Retinal pigment epithelial cell (primary cell): ENCODE measurements around the gene RRP9.

ENCODE experiments used
- DNase-seq: peaks from one replicate; pipeline ENCODE4 v3.0.0-alpha.2; 2010; ENCODE audit warnings: low read depth
- H3K4me3 ChIP-seq: 2 replicates; pipeline ENCODE4 v1.5.1; 2011; ENCODE audit warnings: mild to moderate bottlenecking, low read length, control low read depth, moderate library complexity
- TF ChIP-seq, protein P1 (sequence below): conservative IDR thresholded peaks from 2 replicates; pipeline ENCODE4 v1.5.1; 2011; ENCODE audit warnings: low read depth, low read length, control low read depth, inconsistent platforms

Gene RRP9

DNA sequence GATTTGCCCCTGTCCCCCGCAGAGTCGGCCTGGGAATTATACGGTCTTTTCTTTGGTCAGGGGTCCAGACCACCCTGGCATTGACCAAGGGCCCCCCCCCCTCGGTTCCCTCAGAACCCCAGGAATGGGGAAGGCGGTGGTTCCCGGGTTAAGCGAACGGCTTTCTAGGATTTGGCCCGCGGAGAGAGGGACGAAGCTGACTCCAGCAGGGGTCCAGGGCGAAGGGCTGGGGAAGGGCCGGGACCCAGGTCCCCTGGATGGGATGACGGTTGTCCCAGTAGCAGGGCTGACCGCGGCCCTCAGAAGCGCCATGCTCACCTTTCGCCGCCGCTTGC, 274 bp downstream of the RRP9 start:
- no peak for DNase-seq
- TF ChIP-seq, protein P1, sequence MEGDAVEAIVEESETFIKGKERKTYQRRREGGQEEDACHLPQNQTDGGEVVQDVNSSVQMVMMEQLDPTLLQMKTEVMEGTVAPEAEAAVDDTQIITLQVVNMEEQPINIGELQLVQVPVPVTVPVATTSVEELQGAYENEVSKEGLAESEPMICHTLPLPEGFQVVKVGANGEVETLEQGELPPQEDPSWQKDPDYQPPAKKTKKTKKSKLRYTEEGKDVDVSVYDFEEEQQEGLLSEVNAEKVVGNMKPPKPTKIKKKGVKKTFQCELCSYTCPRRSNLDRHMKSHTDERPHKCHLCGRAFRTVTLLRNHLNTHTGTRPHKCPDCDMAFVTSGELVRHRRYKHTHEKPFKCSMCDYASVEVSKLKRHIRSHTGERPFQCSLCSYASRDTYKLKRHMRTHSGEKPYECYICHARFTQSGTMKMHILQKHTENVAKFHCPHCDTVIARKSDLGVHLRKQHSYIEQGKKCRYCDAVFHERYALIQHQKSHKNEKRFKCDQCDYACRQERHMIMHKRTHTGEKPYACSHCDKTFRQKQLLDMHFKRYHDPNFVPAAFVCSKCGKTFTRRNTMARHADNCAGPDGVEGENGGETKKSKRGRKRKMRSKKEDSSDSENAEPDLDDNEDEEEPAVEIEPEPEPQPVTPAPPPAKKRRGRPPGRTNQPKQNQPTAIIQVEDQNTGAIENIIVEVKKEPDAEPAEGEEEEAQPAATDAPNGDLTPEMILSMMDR = no peak
- H3K4me3 ChIP-seq = peak overlapping the region; percentile 84

- TF ChIP-seq, protein P1 = no peak
- H3K4me3 ChIP-seq = peak overlapping the region; percentile 84
- DNase-seq = no peak
These were observed 849 bp downstream of the RRP9 start for GRCh38 chr3:51940648-51941462.

DNA sequence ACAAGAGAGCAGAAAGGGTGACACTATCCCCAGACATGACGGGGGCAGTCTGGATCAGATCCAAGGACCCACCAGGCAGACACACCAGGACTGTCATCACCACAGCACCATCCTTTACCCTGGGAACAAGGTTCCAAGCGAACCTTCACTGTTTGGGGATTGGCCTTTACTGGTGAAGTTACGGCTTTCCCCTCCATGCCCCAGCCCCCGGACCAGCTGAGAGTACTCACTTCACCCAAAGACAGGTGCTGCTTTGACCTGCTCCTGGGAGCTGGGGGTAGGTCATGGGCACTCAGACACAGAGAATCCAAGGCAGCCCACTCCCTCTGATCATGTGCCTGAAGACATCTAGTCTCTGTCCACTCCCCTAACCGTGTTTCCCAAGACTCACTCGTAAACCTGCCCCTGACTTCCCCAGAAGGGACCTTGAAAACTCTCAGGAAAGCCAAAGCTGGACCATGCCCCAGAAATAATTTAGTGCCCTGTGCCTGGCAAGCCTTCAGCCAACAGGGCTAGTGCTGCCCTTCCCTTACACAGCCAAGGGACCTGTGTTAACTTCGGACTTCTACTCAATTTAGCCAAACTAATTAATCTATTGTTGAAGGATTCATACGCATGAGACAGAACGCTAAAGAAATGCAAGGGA, 2.8 kb downstream of the RRP9 start:
- no peak overlapping the region for H3K4me3 ChIP-seq
- TF ChIP-seq, protein P1 = no peak

GRCh38 chr3:51937611-51938450, 3.9 kb downstream of the RRP9 start:
- TF ChIP-seq, protein P1 = no peak
- DNase-seq = no peak
- H3K4me3 ChIP-seq = no peak overlapping the region

More for the DNA sequence above, 2.8 kb downstream of the RRP9 start:
- DNase-seq = no peak

DNA sequence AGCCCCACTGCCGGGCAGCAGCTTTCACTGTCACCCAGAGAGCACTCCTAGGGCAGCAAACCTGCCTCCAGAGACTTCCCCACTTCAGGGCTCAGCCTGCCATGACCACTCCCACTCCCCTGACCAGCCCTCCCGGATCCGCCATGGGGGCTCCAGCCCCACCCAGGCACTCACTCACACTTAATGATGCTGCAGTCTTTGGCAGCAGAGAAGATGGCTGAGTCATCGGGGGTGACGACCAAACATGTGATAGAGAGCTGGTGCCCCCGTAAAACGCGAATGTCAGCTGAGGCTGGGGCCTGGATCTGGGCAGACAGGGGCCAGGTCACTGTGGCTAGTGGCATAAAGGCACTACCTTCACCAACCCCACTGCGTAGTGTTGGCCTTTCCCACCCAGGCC, 4.7 kb downstream of the RRP9 start:
- DNase-seq = no peak
- TF ChIP-seq, protein P1 = no peak
- no peak overlapping the region for H3K4me3 ChIP-seq

DNA sequence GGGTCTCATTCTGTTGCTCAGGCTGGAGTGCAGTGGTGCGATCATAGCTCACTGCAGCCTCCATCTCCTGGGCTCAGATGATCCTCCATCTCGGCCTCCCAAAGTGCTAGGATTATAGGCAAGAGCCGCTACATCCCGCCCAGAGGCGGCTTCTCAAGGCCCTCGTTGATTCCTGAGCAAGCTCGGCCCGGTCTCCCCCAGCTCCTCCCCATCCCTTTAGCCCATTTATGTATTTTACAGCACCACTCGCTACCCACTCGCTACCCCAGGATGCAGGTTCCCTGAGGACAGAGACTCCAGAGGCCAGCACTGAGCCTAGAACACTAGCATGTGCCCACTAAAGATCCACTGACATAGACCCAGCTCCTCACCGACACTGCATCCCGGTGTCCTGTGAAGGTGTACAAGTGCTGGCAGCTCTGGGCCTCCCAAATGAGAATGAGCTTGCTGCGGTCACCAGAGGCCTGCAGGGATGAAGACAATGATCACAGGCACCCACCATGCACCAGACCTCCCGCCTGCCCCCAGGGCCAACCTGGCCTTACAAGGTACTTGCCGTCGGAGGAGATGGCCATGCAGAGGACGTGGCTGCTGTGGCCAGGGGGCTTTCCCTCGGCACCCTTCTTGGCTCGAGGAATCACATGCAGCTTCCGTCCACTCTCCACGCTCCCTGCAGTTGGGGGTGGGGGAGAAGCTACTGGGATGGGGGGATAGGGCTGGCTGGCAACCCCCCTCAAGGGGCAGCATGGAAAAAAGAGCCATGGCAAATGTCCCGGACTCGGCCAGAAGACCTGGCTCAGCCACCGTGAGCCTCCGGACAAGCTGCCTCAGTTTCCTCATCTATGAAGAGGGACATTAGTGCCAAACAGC, 5.6 kb downstream of the RRP9 start:
- TF ChIP-seq, protein P1 = no peak
- DNase-seq = no peak
- H3K4me3 ChIP-seq = no peak overlapping the region
